SK-N-SH (cell line): ENCODE data around the gene EXO5. TPM values are rescaled to one million over a fixed set of nuclear protein-coding genes. Genes with fewer than 3 reads are reported as not detected.

Experiments
- CTCF ChIA-PET: fragments of 300-600, 350-600 bp; formaldehyde crosslinking; extraction: SDS; loops from one replicate; lab custom pipeline; 2021; lab: Yijun Ruan, JAX
- POLR2A ChIA-PET: fragments of 350-600 bp; sonication (Branson Sonifier 250); formaldehyde crosslinking; extraction: SDS; loops from one replicate; lab custom pipeline; 2020; ENCODE audit warnings: antibody characterized with exemption, inconsistent platforms; lab: Yijun Ruan, JAX
- DNase-seq: peaks from one replicate; pipeline ENCODE4 v3.0.0; 2012
- H2AFZ ChIP-seq: fragments of 200-600 bp; sonication (generic); 2 replicates; pipeline ENCODE4 v1.8.1; 2016; ENCODE audit warnings: antibody characterized with exemption, mild to moderate bottlenecking, low read depth
- H3F3A ChIP-seq: fragments of 200-600 bp; sonication (generic); replicated peaks from 2 replicates; pipeline ENCODE3; 2016; ENCODE audit warnings: antibody characterized with exemption, mild to moderate bottlenecking; ENCODE audit not compliant: insufficient read depth
- H3K27ac ChIP-seq, 2 experiments: fragments of 200-500 bp in 1 of 2; fragments of 200-600 bp in 1 of 2; sonication (Bioruptor generic) in 1 of 2; sonication (generic), shearing (Covaris generic) in 1 of 2; 2 replicates each; pipeline versions ENCODE4 v1.5.1 to v1.6.1; 2014 to 2016; ENCODE audit warnings: low read depth in 2 of 2, inconsistent platforms in 1 of 2, low read length in 1 of 2, mild to moderate bottlenecking in 1 of 2, mixed read lengths in 1 of 2
- H3K27me3 ChIP-seq: fragments of 200-600 bp; sonication (generic), shearing (Covaris generic); 2 replicates; pipeline ENCODE4 v1.6.1; 2016; ENCODE audit warnings: mixed run types; ENCODE audit not compliant: insufficient read depth
- H3K36me3 ChIP-seq, 2 experiments: fragments of 200-500 bp in 1 of 2; fragments of 200-600 bp in 1 of 2; sonication (Bioruptor generic) in 1 of 2; sonication (generic) in 1 of 2; replicated peaks in 1 of 2; 2 replicates each; pipeline versions ENCODE3 to v1.5.1; 2014 to 2016; ENCODE audit warnings: low read length in 1 of 2, mild to moderate bottlenecking in 1 of 2; ENCODE audit not compliant: insufficient read depth in 2 of 2, control insufficient read depth in 1 of 2
- H3K4me1 ChIP-seq, 2 experiments: fragments of 200-500 bp in 1 of 2; fragments of 200-600 bp in 1 of 2; sonication (Bioruptor generic) in 1 of 2; sonication (generic), shearing (Covaris generic) in 1 of 2; 2 replicates each; pipeline versions ENCODE4 v1.5.1 to v1.6.1; 2014 to 2016; ENCODE audit warnings: low read depth in 1 of 2, low read length in 1 of 2, mixed run types in 1 of 2; ENCODE audit not compliant: insufficient read depth in 2 of 2, control insufficient read depth in 1 of 2
- H3K4me2 ChIP-seq: fragments of 200-600 bp; sonication (generic), shearing (Covaris generic); 2 replicates; pipeline ENCODE4 v1.6.1; 2017; ENCODE audit warnings: mixed run types
- H3K4me3 ChIP-seq, 2 experiments: fragments of 200-500 bp in 1 of 2; fragments of 200-600 bp in 1 of 2; sonication (Bioruptor generic) in 1 of 2; sonication (generic), shearing (Covaris generic) in 1 of 2; 2 replicates each; pipeline versions ENCODE4 v1.5.1 to v1.8.1; 2014 to 2016; ENCODE audit warnings: low read depth in 2 of 2, inconsistent platforms in 1 of 2, low read length in 1 of 2, mild to moderate bottlenecking in 1 of 2, mixed read lengths in 1 of 2, moderate library complexity in 1 of 2
- H3K79me2 ChIP-seq: fragments of 200-600 bp; sonication (generic); 2 replicates; pipeline ENCODE4 v1.8.1; 2017; ENCODE audit warnings: mild to moderate bottlenecking; ENCODE audit not compliant: insufficient read depth
- H3K9ac ChIP-seq: fragments of 200-600 bp; sonication (generic); 2 replicates; pipeline ENCODE4 v1.6.1; 2017; ENCODE audit warnings: mixed run types
- H3K9me2 ChIP-seq: fragments of 200-600 bp; sonication (generic); 2 replicates; pipeline ENCODE4 v1.6.1; 2017; ENCODE audit warnings: mixed run types
- H3K9me3 ChIP-seq: fragments of 200-600 bp; sonication (generic); 2 replicates; pipeline ENCODE4 v1.6.1; 2017; ENCODE audit warnings: mixed run types, mild to moderate bottlenecking, moderate library complexity
- H4K20me1 ChIP-seq: fragments of 200-600 bp; sonication (generic); 2 replicates; pipeline ENCODE4 v1.6.1; 2017; ENCODE audit warnings: mild to moderate bottlenecking, mixed run types; ENCODE audit not compliant: insufficient read depth
- CHD2 ChIP-seq: fragments of 150-350 bp; IDR thresholded peaks from 2 replicates; pipeline ENCODE4 v1.6.1; 2018; ENCODE audit warnings: low read length; ENCODE audit not compliant: partially characterized antibody
- ELF1 ChIP-seq: IDR thresholded peaks from 2 replicates; pipeline ENCODE4 v1.4.0; 2012
- EZH2phosphoT487 ChIP-seq: fragments of 200-600 bp; sonication (generic); IDR thresholded peaks from 2 replicates; pipeline ENCODE4 v1.6.1; 2017; ENCODE audit warnings: low read depth, mixed run types, mild to moderate bottlenecking, antibody characterized with exemption, moderate library complexity, borderline replicate concordance
- FOXM1 ChIP-seq: IDR thresholded peaks from 2 replicates; pipeline ENCODE4 v1.4.0; 2012; ENCODE audit warnings: low read depth, mild to moderate bottlenecking
- GABPA ChIP-seq: IDR thresholded peaks from 2 replicates; pipeline ENCODE4 v1.4.0; 2012; ENCODE audit warnings: low read depth, mild to moderate bottlenecking
- GATA2 ChIP-seq: sonication (generic); formaldehyde crosslinking; IDR thresholded peaks from 2 replicates; pipeline ENCODE4 v1.5.0; 2020; ENCODE audit warnings: mild to moderate bottlenecking, missing genetic modification reagents
- MXI1 ChIP-seq: IDR thresholded peaks from 2 replicates; pipeline ENCODE4 v1.6.1; 2012; ENCODE audit warnings: mild to moderate bottlenecking, low read depth, low read length, improper control_type of control experiment
- NFIC ChIP-seq: IDR thresholded peaks from 2 replicates; pipeline ENCODE4 v1.4.0; 2012; ENCODE audit warnings: borderline replicate concordance
- NRF1 ChIP-seq: IDR thresholded peaks from 2 replicates; pipeline ENCODE4 v1.6.1; 2012; ENCODE audit warnings: low read depth, mild to moderate bottlenecking, low read length
- POLR2AphosphoS5 ChIP-seq: IDR thresholded peaks from 2 replicates; pipeline ENCODE4 v1.6.1; 2012; ENCODE audit warnings: low read depth, low read length
- RAD21 ChIP-seq: IDR thresholded peaks from 2 replicates; pipeline ENCODE4 v1.6.1; 2012; ENCODE audit warnings: mild to moderate bottlenecking, low read length
- RFX5 ChIP-seq: IDR thresholded peaks from 2 replicates; pipeline ENCODE4 v1.6.1; 2012; ENCODE audit warnings: mild to moderate bottlenecking, improper control_type of control experiment, low read length
- SIN3A ChIP-seq: IDR thresholded peaks from 2 replicates; pipeline ENCODE4 v1.6.1; 2012; ENCODE audit warnings: low read depth, mild to moderate bottlenecking, low read length, moderate library complexity, borderline replicate concordance
- TAF1 ChIP-seq: IDR thresholded peaks from 2 replicates; pipeline ENCODE4 v1.6.1; 2012; ENCODE audit warnings: low read depth, mild to moderate bottlenecking, low read length, moderate library complexity, borderline replicate concordance
- TCF12 ChIP-seq: IDR thresholded peaks from 2 replicates; pipeline ENCODE4 v1.4.0; 2012
- YY1 ChIP-seq: IDR thresholded peaks from 2 replicates; pipeline ENCODE4 v1.4.0; 2012; ENCODE audit warnings: low read depth, mild to moderate bottlenecking
- WGBS: methylation state at CpG from one replicate; pipeline ENCODE4 v1.1.6; 2017; ENCODE audit warnings: low lambda C conversion rate; 5-methylcytosine and 5-hydroxymethylcytosine counted together
- polyA plus RNA-seq, 3 experiments: library from polyadenylated mRNA; depleted of rRNA; stranded (reverse); fragments of >200 nt; gene quantifications; 2 replicates each; pipeline ENCODE4 v1.2.3, GENCODE V29; 2012
- TF ChIP-seq, protein P1 (sequence below): IDR thresholded peaks from 2 replicates; pipeline ENCODE4 v1.4.0; 2012; ENCODE audit warnings: low read depth, borderline replicate concordance
- TF ChIP-seq, protein P2 (sequence below): IDR thresholded peaks from 2 replicates; pipeline ENCODE4; 2012
- TF ChIP-seq, protein P3 (sequence below): IDR thresholded peaks from 2 replicates; pipeline ENCODE4 v1.4.0; 2012; ENCODE audit warnings: low read depth, borderline replicate concordance

Gene EXO5
- polyA plus RNA-seq, 1 of the 3 experiments (the other 2 are of a cell fraction) = 7.4 TPM

DNA sequence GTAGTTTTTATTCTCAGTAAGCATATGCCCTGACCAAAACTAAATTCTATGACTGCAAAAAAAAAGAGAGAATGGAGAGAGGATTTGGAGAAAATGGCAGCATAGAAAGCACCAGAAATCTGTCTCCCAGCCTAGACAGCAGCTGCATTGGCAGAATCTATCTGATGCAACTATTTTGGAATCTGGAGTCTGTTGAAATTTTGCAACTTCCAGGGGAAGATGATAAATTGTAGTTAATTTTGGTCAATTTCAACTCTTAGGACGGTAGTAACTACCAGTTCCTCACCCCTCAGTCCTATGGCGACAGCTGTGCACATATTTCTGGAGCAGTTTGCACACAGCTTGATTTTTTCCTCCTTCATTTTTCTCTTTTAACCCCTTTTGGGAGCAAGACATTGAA is 10.9 kb downstream of the EXO5 start (continued):
- TF ChIP-seq EZH2phosphoT487 = no peak
- no peak for TF ChIP-seq YY1
- TF ChIP-seq NRF1 = no peak
- TF ChIP-seq, protein P1, sequence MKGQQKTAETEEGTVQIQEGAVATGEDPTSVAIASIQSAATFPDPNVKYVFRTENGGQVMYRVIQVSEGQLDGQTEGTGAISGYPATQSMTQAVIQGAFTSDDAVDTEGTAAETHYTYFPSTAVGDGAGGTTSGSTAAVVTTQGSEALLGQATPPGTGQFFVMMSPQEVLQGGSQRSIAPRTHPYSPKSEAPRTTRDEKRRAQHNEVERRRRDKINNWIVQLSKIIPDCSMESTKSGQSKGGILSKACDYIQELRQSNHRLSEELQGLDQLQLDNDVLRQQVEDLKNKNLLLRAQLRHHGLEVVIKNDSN = no peak

DNA sequence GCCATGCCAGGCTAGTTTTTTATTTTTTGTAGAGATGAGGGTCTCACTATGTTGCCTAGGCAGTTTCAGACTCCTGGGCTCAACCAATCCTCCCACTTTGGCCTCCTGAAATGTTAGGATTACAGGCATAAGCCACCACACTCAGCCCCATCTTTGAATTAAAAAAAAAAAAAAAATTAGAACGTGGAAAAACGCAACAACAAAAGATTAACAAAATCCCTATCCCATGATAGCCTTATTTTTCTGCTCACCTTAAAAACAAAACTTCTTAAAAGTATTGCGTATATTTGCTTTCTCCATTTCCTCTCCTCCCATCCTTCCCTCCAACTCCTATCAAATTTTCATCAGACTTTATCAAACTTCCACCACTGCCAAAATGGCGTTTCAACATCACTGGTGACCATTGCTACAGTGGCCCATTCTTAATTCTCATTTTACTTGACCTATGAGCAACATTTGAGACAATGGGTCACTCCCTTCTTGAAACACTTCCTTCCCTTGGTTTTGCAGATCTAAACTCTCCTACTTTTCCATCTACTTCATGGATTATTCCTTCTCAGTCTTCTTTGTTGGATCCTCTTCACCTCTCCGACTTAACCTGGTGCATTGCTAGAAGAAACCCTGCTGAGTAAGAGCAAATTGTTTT is 22.3 kb downstream of the EXO5 start:
- peak overlapping the region; percentile 71 to 76 for H3K4me3 ChIP-seq
- H3K4me2 ChIP-seq = peak overlapping the region; percentile 74
- H3K27me3 ChIP-seq = no peaks in the 10 kb centered on the region
- peak; percentile 40 for DNase-seq
- CTCF ChIA-PET = interaction anchor here (1.0 to 3.2 kb wide), 4 partner anchors 11 to 331 kb away, joined by 3 to 24 read pairs (median 12); partner anchors contain the start of gene CITED4
- POLR2A ChIA-PET = interaction anchor here (0.7 to 1.8 kb wide), 3 partner anchors 22 to 216 kb away, joined by 3 to 13 read pairs (median 7); partner anchors contain the start of genes EXO5 and ZFP69B
- no peak for TF ChIP-seq TCF12
- peak; percentile 77; the same call in 1 of the 2 replicates for TF ChIP-seq YY1
- TF ChIP-seq GATA2 (CRISPR knock-in tag) = peak; percentile 13; the same call in 1 of the 2 replicates
- peak overlapping the region; percentile 67 for H3K9ac ChIP-seq
- H3K27ac ChIP-seq = peak overlapping the region; percentile 85 to 95
- 13% methylated on average over 5 of the region's 5 CpGs for WGBS
- H4K20me1 ChIP-seq = no peaks in the 10 kb centered on the region
- no peaks in the 10 kb centered on the region for H3K79me2 ChIP-seq
- H2AFZ ChIP-seq = peak overlapping the region; percentile 87
- peaks cover 4% of the 10 kb centered on the region for H3F3A ChIP-seq
- H3K9me3 ChIP-seq = no peaks in the 10 kb centered on the region
- no peaks in the 10 kb centered on the region for H3K9me2 ChIP-seq
- peaks cover 0 to 5% of the 10 kb centered on the region in 2 experiments for H3K36me3 ChIP-seq
- H3K4me1 ChIP-seq = peaks cover 0 to 3% of the 10 kb centered on the region in 2 experiments; a peak in 2 of 4 replicates

- H3K9me3 ChIP-seq = no peaks in the 10 kb centered on the region
- H3K9me2 ChIP-seq = no peaks in the 10 kb centered on the region
- peaks cover 4% of the 10 kb centered on the region for H3F3A ChIP-seq
- 2% methylated on average over 9 of the region's 35 CpGs for WGBS
- peak within 1 kb of the TSS; percentile 74 for H3K4me2 ChIP-seq
- H4K20me1 ChIP-seq = no peaks in the 10 kb centered on the region
- ChIA-PET CTCF (interaction anchor here (1.0 to 3.2 kb wide), 10 partner anchors 11 to 387 kb away, joined by 3 to 24 read pairs (median 11); partner anchors contain the start of genes CITED4 and EXO5), POLR2A (interaction anchor here (0.5 to 1.8 kb wide), 5 partner anchors 23 to 679 kb away, joined by 3 to 13 read pairs (median 3); partner anchors contain the start of genes EXO5 and ZFP69B)
- peak within 1 kb of the TSS; percentile 87 for H2AFZ ChIP-seq
- peak; percentile 86 for DNase-seq
- no peaks in the 10 kb centered on the region for H3K27me3 ChIP-seq
- peak within 1 kb of the TSS; percentile 85 to 95 for H3K27ac ChIP-seq
- H3K9ac ChIP-seq = peak within 1 kb of the TSS; percentile 67
- H3K36me3 ChIP-seq = peaks cover 0 to 5% of the 10 kb centered on the region in 2 experiments
- no peaks in the 10 kb centered on the region for H3K79me2 ChIP-seq
- peaks cover 0 to 3% of the 10 kb centered on the region in 2 experiments; a peak in 2 of 4 replicates for H3K4me1 ChIP-seq
- peak within 1 kb of the TSS; percentile 71 to 76 for H3K4me3 ChIP-seq
- TF ChIP-seq, protein P2, sequence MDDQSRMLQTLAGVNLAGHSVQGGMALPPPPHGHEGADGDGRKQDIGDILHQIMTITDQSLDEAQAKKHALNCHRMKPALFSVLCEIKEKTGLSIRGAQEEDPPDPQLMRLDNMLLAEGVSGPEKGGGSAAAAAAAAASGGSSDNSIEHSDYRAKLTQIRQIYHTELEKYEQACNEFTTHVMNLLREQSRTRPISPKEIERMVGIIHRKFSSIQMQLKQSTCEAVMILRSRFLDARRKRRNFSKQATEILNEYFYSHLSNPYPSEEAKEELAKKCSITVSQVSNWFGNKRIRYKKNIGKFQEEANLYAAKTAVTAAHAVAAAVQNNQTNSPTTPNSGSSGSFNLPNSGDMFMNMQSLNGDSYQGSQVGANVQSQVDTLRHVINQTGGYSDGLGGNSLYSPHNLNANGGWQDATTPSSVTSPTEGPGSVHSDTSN = no peak
- TF ChIP-seq, protein P3, sequence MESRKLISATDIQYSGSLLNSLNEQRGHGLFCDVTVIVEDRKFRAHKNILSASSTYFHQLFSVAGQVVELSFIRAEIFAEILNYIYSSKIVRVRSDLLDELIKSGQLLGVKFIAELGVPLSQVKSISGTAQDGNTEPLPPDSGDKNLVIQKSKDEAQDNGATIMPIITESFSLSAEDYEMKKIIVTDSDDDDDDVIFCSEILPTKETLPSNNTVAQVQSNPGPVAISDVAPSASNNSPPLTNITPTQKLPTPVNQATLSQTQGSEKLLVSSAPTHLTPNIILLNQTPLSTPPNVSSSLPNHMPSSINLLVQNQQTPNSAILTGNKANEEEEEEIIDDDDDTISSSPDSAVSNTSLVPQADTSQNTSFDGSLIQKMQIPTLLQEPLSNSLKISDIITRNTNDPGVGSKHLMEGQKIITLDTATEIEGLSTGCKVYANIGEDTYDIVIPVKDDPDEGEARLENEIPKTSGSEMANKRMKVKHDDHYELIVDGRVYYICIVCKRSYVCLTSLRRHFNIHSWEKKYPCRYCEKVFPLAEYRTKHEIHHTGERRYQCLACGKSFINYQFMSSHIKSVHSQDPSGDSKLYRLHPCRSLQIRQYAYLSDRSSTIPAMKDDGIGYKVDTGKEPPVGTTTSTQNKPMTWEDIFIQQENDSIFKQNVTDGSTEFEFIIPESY = no peak
- TF ChIP-seq TAF1 = peak; percentile 79
- TF ChIP-seq NRF1 = peak; percentile 32; the same call in 1 of the 2 replicates
- TF ChIP-seq ELF1 = peak; percentile 94
- peak; percentile 85 for TF ChIP-seq MXI1
- TF ChIP-seq CHD2 = peak; percentile 74
- TF ChIP-seq SIN3A = peak; percentile 90
- peak; percentile 95 for TF ChIP-seq GABPA
- TF ChIP-seq TCF12 = peak; percentile 19; the same call in 1 of the 2 replicates
- TF ChIP-seq RAD21 = no peak
- no peak for TF ChIP-seq NFIC
- TF ChIP-seq POLR2AphosphoS5 = peak; percentile 93
- TF ChIP-seq FOXM1 = no peak
- TF ChIP-seq RFX5 = no peak; the same call in 1 of the 2 replicates
Observed at GRCh38 chr1:40531381-40532061, 23.0 kb downstream of the EXO5 start, which contains the start of gene ZNF684. TSS of gene ZNF684 (plus strand) at chr1:40531637. CDS start at chr1:40533167, 1,530 bp downstream.
